ENCODE data around the gene NUDT11.
"Not testable (repeated sequence)": the region's sequence is repeated elsewhere in the genome, so short reads cannot be mapped to it uniquely, and the experiment has no call there.

Gene NUDT11

DNA sequence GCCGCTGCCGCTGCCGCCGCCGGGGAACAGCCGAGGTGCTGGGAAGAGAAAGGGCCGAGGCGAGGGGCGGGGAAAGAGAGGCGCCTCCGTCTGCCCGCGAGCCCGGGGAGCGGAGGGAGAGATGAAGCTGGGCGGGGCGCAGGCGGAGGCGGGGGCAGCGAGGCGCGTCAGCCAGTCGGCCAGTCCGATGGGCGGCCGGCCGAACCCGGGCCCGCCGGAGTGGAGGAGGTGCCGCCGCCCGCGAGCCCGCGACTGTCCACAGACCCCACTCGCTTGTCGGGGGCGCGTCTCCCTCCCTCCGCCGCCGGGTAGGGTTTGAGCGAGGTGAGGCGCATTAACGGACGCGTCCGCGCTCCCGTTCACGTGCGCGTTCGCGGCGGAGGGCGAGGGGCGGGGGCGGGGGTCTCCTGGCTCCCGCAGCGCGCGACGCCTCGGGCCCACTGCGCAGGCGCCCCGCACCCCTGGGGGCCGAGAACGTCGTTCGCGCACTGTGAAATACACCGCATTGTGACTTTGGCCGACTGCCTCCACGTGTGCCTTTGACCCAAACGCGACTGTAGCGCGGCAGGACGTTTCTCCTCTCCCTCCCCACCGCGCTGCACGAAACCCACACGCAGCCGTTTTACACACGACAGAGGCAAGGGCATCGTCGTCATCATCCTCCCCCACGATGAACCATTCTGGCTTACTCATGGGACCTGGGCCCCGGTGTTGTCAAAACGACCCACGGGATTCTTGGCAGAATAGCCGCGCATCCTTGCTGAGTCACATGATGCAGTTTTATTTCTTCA, at the start of gene NUDT11:
Gene NUDT11 (minus strand): TSS at position 92 of the 791 bp plus-strand sequence. CDS start 148 bp downstream, outside the sequence.
- peak; percentile 15 for DNase-seq (ENCODE audit: low read depth)
- TF ChIP-seq, protein P1, sequence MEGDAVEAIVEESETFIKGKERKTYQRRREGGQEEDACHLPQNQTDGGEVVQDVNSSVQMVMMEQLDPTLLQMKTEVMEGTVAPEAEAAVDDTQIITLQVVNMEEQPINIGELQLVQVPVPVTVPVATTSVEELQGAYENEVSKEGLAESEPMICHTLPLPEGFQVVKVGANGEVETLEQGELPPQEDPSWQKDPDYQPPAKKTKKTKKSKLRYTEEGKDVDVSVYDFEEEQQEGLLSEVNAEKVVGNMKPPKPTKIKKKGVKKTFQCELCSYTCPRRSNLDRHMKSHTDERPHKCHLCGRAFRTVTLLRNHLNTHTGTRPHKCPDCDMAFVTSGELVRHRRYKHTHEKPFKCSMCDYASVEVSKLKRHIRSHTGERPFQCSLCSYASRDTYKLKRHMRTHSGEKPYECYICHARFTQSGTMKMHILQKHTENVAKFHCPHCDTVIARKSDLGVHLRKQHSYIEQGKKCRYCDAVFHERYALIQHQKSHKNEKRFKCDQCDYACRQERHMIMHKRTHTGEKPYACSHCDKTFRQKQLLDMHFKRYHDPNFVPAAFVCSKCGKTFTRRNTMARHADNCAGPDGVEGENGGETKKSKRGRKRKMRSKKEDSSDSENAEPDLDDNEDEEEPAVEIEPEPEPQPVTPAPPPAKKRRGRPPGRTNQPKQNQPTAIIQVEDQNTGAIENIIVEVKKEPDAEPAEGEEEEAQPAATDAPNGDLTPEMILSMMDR (conservative IDR thresholded peaks at IDR 0.05; ENCODE audit: low read depth, low read length), result no peak
- H3K4me3 ChIP-seq (ENCODE audit: low read length), result peak within 1 kb of the TSS; percentile 48

DNA sequence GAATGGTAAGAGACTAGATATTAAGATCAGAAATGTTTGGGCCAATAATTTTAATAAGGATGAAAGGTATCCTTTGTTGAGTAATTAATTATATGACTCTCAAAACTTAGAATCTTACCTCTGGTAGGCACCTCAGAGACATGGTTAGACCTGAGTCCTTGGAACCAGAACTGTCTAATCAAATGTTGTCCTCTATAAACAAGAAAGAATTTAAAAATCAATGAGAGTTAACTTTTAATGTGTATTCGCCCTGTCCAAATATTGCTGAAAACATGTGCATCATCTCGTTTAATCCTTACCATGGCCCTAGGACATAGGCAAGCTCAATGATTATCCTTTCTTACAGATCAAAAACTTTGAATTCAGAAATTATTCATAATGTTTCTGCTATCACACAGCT, 24.0 kb upstream of the NUDT11 start:
- H3K4me3 ChIP-seq (ENCODE audit: low read length), result no peak overlapping the region
- no peak for DNase-seq (ENCODE audit: low read depth)
- TF ChIP-seq, protein P1 (conservative IDR thresholded peaks at IDR 0.05; ENCODE audit: low read depth, low read length), result no peak

DNA sequence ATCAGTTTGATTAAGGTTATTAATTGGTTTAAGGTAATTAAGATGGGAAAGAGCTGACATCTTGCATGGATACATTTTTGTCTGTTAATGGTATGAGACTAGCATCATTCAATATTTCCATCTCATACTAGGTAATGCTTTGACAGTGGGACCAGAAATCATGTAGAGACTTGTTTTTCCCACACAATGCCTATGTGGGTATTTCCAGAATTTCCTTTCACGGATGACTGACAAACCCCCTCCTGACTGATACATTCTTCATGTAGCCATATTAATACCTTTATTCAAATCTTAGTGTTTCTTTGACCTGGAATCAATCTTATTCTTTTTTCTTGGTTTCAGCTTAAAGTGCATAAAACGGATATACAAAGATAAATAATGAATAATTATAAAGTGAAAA, 22.7 kb upstream of the NUDT11 start:
- not testable (repeated sequence) for H3K4me3 ChIP-seq (ENCODE audit: low read length); DNase-seq (ENCODE audit: low read depth)

DNA sequence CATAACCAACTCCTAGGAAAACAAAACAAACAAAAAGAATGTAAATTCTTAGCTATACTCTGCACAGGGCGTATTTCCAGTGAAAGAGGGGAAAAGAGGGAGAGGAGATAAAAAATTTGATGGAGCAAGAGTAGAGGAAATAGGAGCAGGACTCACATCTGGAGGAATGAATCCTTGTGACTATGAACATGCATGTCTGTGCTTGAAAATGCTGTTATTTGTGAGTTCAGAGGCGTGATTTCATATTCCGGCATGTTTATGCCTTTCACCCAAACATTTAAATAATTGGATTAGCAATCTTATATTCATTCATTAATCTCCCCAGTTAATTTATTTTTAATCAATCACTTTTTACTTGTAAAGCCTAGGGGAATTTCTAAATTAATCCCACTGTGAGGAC, 11.2 kb upstream of the NUDT11 start:
- no peak overlapping the region for H3K4me3 ChIP-seq (ENCODE audit: low read length)
- TF ChIP-seq, protein P1 (conservative IDR thresholded peaks at IDR 0.05; ENCODE audit: low read depth, low read length), result no peak
- DNase-seq (ENCODE audit: low read depth), result no peak

DNA sequence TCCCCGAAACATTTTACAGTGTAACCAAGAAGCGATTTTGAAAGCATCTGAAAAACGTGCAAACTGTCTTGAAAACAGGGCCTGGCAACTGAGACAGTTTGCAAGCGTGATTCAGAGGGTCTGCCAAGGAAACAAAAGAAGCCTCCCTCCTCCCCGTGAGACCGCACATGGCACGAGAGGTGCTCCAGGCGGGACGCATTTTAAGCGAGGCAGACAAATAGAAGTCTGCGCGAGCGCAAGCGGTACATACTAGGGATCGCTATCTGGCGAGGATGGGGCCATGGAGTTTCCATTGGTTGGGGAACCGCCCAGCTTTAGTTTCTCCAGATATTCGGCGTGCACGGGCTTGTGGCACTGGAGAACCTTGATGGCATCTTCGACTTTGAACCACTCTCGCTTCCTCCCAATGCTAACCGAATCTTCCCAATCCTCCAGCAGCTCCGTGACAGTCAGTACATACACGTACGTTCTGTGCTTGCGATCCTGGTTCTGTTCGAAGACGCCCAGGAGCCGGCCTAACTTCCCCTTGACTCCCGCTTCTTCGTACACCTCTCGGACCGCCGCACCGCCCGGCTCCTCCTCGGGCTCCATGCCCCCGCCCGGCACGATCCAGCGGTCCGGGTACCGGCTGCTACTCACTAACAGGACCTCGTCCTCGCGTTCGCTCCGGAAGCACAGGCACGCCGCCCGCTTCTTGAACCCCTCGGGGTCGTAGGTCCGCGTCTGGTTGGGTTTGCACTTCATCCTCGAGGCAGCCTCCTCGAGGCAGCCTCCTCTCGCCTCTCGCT, 497 bp downstream of the NUDT11 start:
- H3K4me3 ChIP-seq (ENCODE audit: low read length), result peak overlapping the region; percentile 48

DNA sequence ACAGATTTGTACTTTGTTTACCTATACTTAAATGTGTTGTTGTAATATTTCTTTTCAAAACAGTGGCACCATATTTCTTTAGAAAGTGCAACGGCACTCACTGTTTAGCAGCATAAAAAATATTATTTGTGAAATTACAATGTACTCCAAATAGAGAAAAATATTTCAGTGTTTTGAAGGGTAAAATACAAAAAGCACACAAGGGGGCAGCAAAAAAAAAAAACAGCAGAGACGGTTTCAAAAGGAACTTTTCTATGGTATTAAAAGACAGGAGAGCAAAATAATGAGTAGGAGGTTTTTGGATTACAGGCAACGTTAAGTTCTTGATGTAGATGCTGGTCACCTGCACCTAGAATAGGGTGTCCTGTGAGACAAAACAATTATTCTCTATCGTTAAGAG, 2.0 kb downstream of the NUDT11 start:
- TF ChIP-seq, protein P1 (conservative IDR thresholded peaks at IDR 0.05; ENCODE audit: low read depth, low read length), result peak; percentile 19
- no peak for DNase-seq (ENCODE audit: low read depth)
- H3K4me3 ChIP-seq (ENCODE audit: low read length), result no peak overlapping the region

More for the DNA sequence above, 497 bp downstream of the NUDT11 start:
- not testable (repeated sequence) for DNase-seq (ENCODE audit: low read depth)

DNA sequence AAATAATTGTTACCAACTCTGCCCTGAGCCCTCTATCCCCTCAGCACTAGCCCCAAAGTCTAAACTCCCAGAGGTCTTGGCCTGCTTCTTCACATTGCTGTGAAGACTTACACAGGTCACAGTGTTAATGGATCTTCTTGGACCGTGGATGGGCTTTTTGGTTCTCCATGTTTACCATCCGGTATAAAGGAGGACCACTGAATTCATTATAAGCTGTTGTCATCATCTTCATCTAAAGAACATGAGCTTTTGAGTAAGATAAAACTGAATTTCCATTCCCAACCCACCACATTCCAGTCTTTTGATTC, 8.5 kb downstream of the NUDT11 start:
- no peak for DNase-seq (ENCODE audit: low read depth)
- no peak overlapping the region for H3K4me3 ChIP-seq (ENCODE audit: low read length)
- TF ChIP-seq, protein P1 (conservative IDR thresholded peaks at IDR 0.05; ENCODE audit: low read depth, low read length), result no peak

DNA sequence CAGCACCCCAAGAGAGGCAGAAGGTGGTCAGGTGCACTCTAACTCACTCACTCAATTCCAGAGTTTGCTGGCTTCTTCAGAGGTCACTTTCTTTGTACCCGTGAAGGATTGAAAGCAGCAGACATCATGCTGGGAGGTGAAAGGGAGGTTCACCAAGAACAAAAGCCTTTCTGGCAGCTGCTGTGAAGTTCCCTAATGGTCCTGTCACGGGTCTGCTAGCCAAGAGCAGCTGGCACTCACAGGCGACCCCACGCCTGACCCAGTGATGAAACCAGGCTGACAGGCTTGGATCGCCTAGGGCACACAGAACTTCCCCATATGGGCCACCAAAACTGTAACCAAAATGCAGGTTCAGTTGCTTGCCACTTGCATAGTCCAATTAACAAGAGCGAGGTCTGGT, 11.8 kb downstream of the NUDT11 start:
- no peak overlapping the region for H3K4me3 ChIP-seq (ENCODE audit: low read length)
- DNase-seq (ENCODE audit: low read depth), result no peak
- TF ChIP-seq, protein P1 (conservative IDR thresholded peaks at IDR 0.05; ENCODE audit: low read depth, low read length), result no peak

DNA sequence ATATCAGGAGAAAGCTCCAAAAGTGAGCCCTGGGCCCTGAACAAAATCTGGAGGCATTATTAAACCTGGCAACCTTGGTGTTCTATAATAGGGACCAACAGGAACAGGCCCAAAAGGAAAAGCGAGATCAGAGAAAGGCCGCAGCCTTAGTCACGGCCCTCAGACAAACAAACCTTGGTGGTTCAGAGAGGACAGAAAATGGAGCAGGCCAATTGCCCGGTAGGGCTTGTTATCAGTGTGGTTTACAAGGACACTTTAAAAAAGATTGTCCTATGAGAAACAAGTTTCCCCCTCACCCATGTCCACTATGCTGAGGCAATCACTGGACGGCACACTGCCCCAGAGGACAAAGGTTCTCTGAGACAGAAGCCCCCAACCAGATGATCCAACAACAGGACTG, 14.0 kb downstream of the NUDT11 start:
- H3K4me3 ChIP-seq (ENCODE audit: low read length); DNase-seq (ENCODE audit: low read depth): not testable (repeated sequence)
